ENCODE results near the gene HSPG2.
"Not testable (repeated sequence)": the region's sequence is repeated elsewhere in the genome, so short reads cannot be mapped to it uniquely, and the experiment has no call there.

HSPG2 gene

GRCh38 chr1:21843208-21843607, 93.9 kb downstream of the HSPG2 start:
- DNase-seq (ENCODE audit: low spot score): no peak

- no peak for DNase-seq (ENCODE audit: low spot score)
Observed at GRCh38 chr1:21842606-21843162, 94.4 kb downstream of the HSPG2 start.

GRCh38 chr1:21841852-21842466, 95.2 kb downstream of the HSPG2 start:
- no peak for DNase-seq (ENCODE audit: low spot score)

GRCh38 chr1:21840981-21841380, 96.1 kb downstream of the HSPG2 start:
- DNase-seq (ENCODE audit: low spot score): no peak

GRCh38 chr1:21839337-21840037, 97.6 kb downstream of the HSPG2 start:
- DNase-seq (ENCODE audit: low spot score): no peak

GRCh38 chr1:21838359-21839157, 98.6 kb downstream of the HSPG2 start:
- DNase-seq (ENCODE audit: low spot score): no peak

- no peak for DNase-seq (ENCODE audit: low spot score)
Observed at GRCh38 chr1:21837476-21837875, 99.6 kb downstream of the HSPG2 start.

GRCh38 chr1:21836729-21837128, 100.4 kb downstream of the HSPG2 start:
- DNase-seq (ENCODE audit: low spot score): no peak

GRCh38 chr1:21836010-21836409, 101.1 kb downstream of the HSPG2 start:
- DNase-seq (ENCODE audit: low spot score): no peak

- no peak for DNase-seq (ENCODE audit: low spot score)
Observed at GRCh38 chr1:21834666-21835065, 102.4 kb downstream of the HSPG2 start.

- no peak for DNase-seq (ENCODE audit: low spot score)
Observed at GRCh38 chr1:21834094-21834493, 103.0 kb downstream of the HSPG2 start.

GRCh38 chr1:21833392-21833976, 103.6 kb downstream of the HSPG2 start:
- DNase-seq (ENCODE audit: low spot score): no peak

- DNase-seq (ENCODE audit: low spot score): no peak
Observed at GRCh38 chr1:21831454-21831970, 105.6 kb downstream of the HSPG2 start.

GRCh38 chr1:21830792-21831453, 106.2 kb downstream of the HSPG2 start:
- DNase-seq (ENCODE audit: low spot score): no peak

- DNase-seq (ENCODE audit: low spot score): no peak
Observed at GRCh38 chr1:21829294-21829693, 107.8 kb downstream of the HSPG2 start.

GRCh38 chr1:21828506-21829210, 108.5 kb downstream of the HSPG2 start:
- DNase-seq (ENCODE audit: low spot score): no peak

GRCh38 chr1:21828075-21828474, 109.0 kb downstream of the HSPG2 start:
- DNase-seq (ENCODE audit: low spot score): no peak

GRCh38 chr1:21827141-21827679, 109.9 kb downstream of the HSPG2 start:
- no peak for DNase-seq (ENCODE audit: low spot score)

- not testable (repeated sequence) for DNase-seq (ENCODE audit: low spot score)
Observed at GRCh38 chr1:21826694-21827093, 110.4 kb downstream of the HSPG2 start.

- DNase-seq (ENCODE audit: low spot score): no peak
Observed at GRCh38 chr1:21825393-21825792, 111.7 kb downstream of the HSPG2 start.

- DNase-seq (ENCODE audit: low spot score): no peak
Observed at GRCh38 chr1:21824926-21825325, 112.2 kb downstream of the HSPG2 start.

Measured in LoVo (cell line).